Measurements from ENCODE around the gene ACOXL. TPM values are rescaled to one million over a fixed set of nuclear protein-coding genes. Genes with fewer than 3 reads are reported as not detected.
A peak's percentile ranks its signal among the peaks of the same experiment; 100 is the strongest.

Gene ACOXL
- polyA plus RNA-seq, 3 donors: 0.35 TPM; not detected in 2

DNA sequence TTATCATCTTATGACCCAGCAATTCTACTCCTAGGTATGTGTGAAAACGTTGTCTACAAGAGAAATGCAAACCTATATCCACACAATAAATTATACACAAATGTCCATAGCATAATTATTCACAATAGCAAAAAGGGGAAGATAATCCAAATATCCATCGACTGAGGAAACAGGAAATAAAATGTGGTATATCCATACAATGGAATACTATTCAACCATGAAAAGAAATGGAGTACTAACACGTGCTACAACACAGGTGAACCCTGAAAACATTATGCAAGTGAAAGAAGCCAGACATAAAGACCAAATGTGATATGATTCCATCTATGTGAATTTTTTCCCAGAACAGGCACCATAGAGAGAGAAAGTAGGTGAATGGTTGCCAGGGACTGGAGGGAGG, 72.1 kb downstream of the ACOXL start:
- intact Hi-C loops (cut with micrococcal nuclease): no loop called here
- no peak overlapping the region for H3K4me3 ChIP-seq (replicated peaks in 1 of 3; ENCODE audit: low read depth in 2 of 3, low read length in 3 of 3)
- peak overlapping the region in 1 of 2 donors; percentile 60 for H3K4me3 Mint-ChIP-seq
- H3K4me2 ChIP-seq (replicated peaks; ENCODE audit: extremely low read depth, low read length, poor library complexity, severe bottlenecking): no peak overlapping the region
- no peaks in the 10 kb centered on the region for H4K20me1 ChIP-seq (ENCODE audit: insufficient read depth, low read length)
- no peak overlapping the region for H2AFZ ChIP-seq (ENCODE audit: insufficient read depth, low read depth, low read length, poor library complexity, severe bottlenecking)
- H3K9me3 Mint-ChIP-seq: peaks cover 3 to 18% (median 11%) of the 10 kb centered on the region in 7 donors
- peaks cover 0 to 6% of the 10 kb centered on the region in 2 donors for H3K9me3 ChIP-seq (replicated peaks in 1 of 2; ENCODE audit: control insufficient read depth in 1 of 2, insufficient read depth in 1 of 2, low read length in 2 of 2)
- peaks cover 0 to 6% of the 10 kb centered on the region in 2 donors for H3K4me1 ChIP-seq (ENCODE audit: control insufficient read depth in 1 of 2, insufficient read depth in 2 of 2, low read length in 2 of 2)
- no peaks in the 10 kb centered on the region for H3K36me3 ChIP-seq (replicated peaks in 1 of 2; ENCODE audit: control insufficient read depth in 1 of 2, insufficient read depth in 2 of 2, low read length in 2 of 2)
- no peak for DNase-seq
- H3K27me3 Mint-ChIP-seq (ENCODE audit: low read depth in 3 of 3): peaks cover 21 to 50% (median 32%) of the 10 kb centered on the region in 3 donors
- H3K9ac ChIP-seq (ENCODE audit: insufficient read depth, low read length, poor library complexity, severe bottlenecking): no peak overlapping the region
- peaks cover 15% of the 10 kb centered on the region for H3K4me1 Mint-ChIP-seq
- WGBS (ENCODE audit: insufficient coverage): no CpG with 5 or more reads among the region's 3 CpGs
- TF ChIP-seq CTCF (IDR thresholded peaks at IDR 0.05): no peak
- no peak overlapping the region for H3K27ac Mint-ChIP-seq
- H3K79me2 ChIP-seq (ENCODE audit: insufficient read depth, low read length): no peaks in the 10 kb centered on the region
- no peak overlapping the region for H3K27ac ChIP-seq (ENCODE audit: low read depth in 1 of 2, low read length in 2 of 2)
- H3K36me3 Mint-ChIP-seq: no peaks in the 10 kb centered on the region
- H3K27me3 ChIP-seq (ENCODE audit: control insufficient read depth in 2 of 2, insufficient read depth in 2 of 2, low read length in 2 of 2): peaks cover 16 to 31% of the 10 kb centered on the region in 2 donors

- Histone ChIP-seq H3K4me3 (replicated peaks in 1 of 3; ENCODE audit: low read depth in 2 of 3, low read length in 3 of 3) (no peak overlapping the region), H2AFZ (ENCODE audit: insufficient read depth, low read depth, low read length, poor library complexity, severe bottlenecking) (no peak overlapping the region), H3K27me3 (ENCODE audit: control insufficient read depth in 2 of 2, insufficient read depth in 2 of 2, low read length in 2 of 2) (peaks cover 16 to 31% of the 10 kb centered on the region in 2 donors), H3K36me3 (replicated peaks in 1 of 2; ENCODE audit: control insufficient read depth in 1 of 2, insufficient read depth in 2 of 2, low read length in 2 of 2) (no peaks in the 10 kb centered on the region), H3K79me2 (ENCODE audit: insufficient read depth, low read length) (no peaks in the 10 kb centered on the region), H4K20me1 (ENCODE audit: insufficient read depth, low read length) (no peaks in the 10 kb centered on the region), H3K4me1 (ENCODE audit: control insufficient read depth in 1 of 2, insufficient read depth in 2 of 2, low read length in 2 of 2) (peaks cover 0 to 6% of the 10 kb centered on the region in 2 donors), H3K9me3 (replicated peaks in 1 of 2; ENCODE audit: control insufficient read depth in 1 of 2, insufficient read depth in 1 of 2, low read length in 2 of 2) (peaks cover 0 to 1% of the 10 kb centered on the region in 2 donors), H3K27ac (ENCODE audit: low read depth in 1 of 2, low read length in 2 of 2) (no peak overlapping the region), H3K9ac (ENCODE audit: insufficient read depth, low read length, poor library complexity, severe bottlenecking) (no peak overlapping the region), H3K4me2 (replicated peaks; ENCODE audit: extremely low read depth, low read length, poor library complexity, severe bottlenecking) (no peak overlapping the region)
- Mint-ChIP-seq H3K27ac (peak overlapping the region in 1 of 7 donors; percentile 5), H3K36me3 (no peaks in the 10 kb centered on the region), H3K27me3 (ENCODE audit: low read depth in 3 of 3) (peaks cover 21 to 48% (median 31%) of the 10 kb centered on the region in 3 donors), H3K4me3 (peak overlapping the region in 1 of 2 donors; percentile 60), H3K4me1 (peaks cover 15% of the 10 kb centered on the region), H3K9me3 (peaks cover under 1 to 13% (median 6%) of the 10 kb centered on the region in 7 donors)
- intact Hi-C loops (cut with micrococcal nuclease): no loop called here
- TF ChIP-seq CTCF (IDR thresholded peaks at IDR 0.05): no peak
- WGBS (ENCODE audit: insufficient coverage): 0% methylated on average over 6 of the region's 10 CpGs
- peak; percentile 63 to 93 (median 69) for DNase-seq
Measured at GRCh38 chr2:110804915-110805314, 72.5 kb downstream of the ACOXL start.
